Heart right ventricle (tissue), 16 donors: ENCODE measurements around the gene KRT6C. TPM values are rescaled to one million over a fixed set of nuclear protein-coding genes. Genes with fewer than 3 reads are reported as not detected.
"Not testable (repeated sequence)": the region's sequence is repeated elsewhere in the genome, so short reads cannot be mapped to it uniquely, and the experiment has no call there.

Experiments used
- ATAC-seq, 8 donors: fragments of 200-7000 bp; cut with Tn5 transposase; one replicate each; pipeline ENCODE4 v1.9.1; 2020; ENCODE audit warnings: mild to moderate bottlenecking in 8 of 8, moderate library complexity in 8 of 8, moderate number of reproducible peaks in 1 of 8
- DNase-seq, 2 donors: peaks; one replicate each; pipeline ENCODE4 v3.0.0-alpha.2; 2020
- H3K27ac ChIP-seq, 10 donors: fragments of 200-600 bp; sonication (generic) in 2 of 10; one replicate each; pipeline versions ENCODE4 v1.5.0 to v1.8.0; 2020 to 2022; ENCODE audit warnings: mild to moderate bottlenecking in 3 of 10
- H3K27me3 ChIP-seq, 7 donors: fragments of 200-600 bp; one replicate each; pipeline ENCODE4 v1.8.0; 2021 to 2022; ENCODE audit warnings: mild to moderate bottlenecking in 2 of 7
- H3K36me3 ChIP-seq, 9 donors: fragments of 200-600 bp; sonication (generic) in 1 of 9; one replicate each; pipeline versions ENCODE4 v1.5.0 to v1.8.0; 2020 to 2022; ENCODE audit warnings: mild to moderate bottlenecking in 2 of 9
- H3K4me1 ChIP-seq, 9 donors: fragments of 200-600 bp; sonication (generic) in 1 of 9; one replicate each; pipeline versions ENCODE4 v1.5.0 to v1.8.0; 2020 to 2022; ENCODE audit warnings: mild to moderate bottlenecking in 4 of 9
- H3K4me3 ChIP-seq, 10 donors: fragments of 200-600 bp; sonication (generic) in 2 of 10; one replicate each; pipeline versions ENCODE4 v1.5.0 to v1.8.0; 2020 to 2022; ENCODE audit warnings: mild to moderate bottlenecking in 7 of 10, moderate library complexity in 2 of 10
- H3K9me3 ChIP-seq, 11 donors: fragments of 200-600 bp in 10 of 11; sonication (generic) in 2 of 11; one replicate each; pipeline versions ENCODE4 v1.5.0 to v1.8.0; 2013 to 2022; ENCODE audit warnings: mild to moderate bottlenecking in 2 of 11, control low read depth in 1 of 11, moderate library complexity in 1 of 11
- WGBS, 2 donors: extraction: QIAGEN DNeasy Blood & Tissue Kit; methylation state at CpG; one replicate each; pipeline ENCODE4 v1.1.7; 2013; ENCODE audit warnings: inconsistent platforms in 1 of 2; 5-methylcytosine and 5-hydroxymethylcytosine counted together
- intact Hi-C, 10 donors: fragments of 100-400 bp; cut with DNase I; formaldehyde crosslinking; loops; one replicate each; pipeline versions ENCODE4 v1.11.1 to v1.14.2; 2022
- polyA plus RNA-seq, 2 donors: library from polyadenylated mRNA; stranded (reverse); fragments of 200-250 nt; gene quantifications; one replicate each; pipeline ENCODE4 v1.2.3, GENCODE V29; 2013
- total RNA-seq, 10 donors: library from RNA; stranded (reverse); fragmentation: NEBNext Ultra II Directional in 3 of 10; extraction: Animal tissue kit (Norgen Biotek cat#: 25700) in 3 of 10; gene quantifications; one replicate each; pipeline versions ENCODE4 v1.2.1 to v1.2.4, GENCODE V29; 2021 to 2023
- TF ChIP-seq, protein P1 (sequence below), 9 donors: fragments of 200-600 bp; sonication (generic) in 2 of 9; IDR thresholded peaks; one replicate each; pipeline versions ENCODE4 v1.5.0 to v1.8.0; 2021 to 2022; ENCODE audit warnings: antibody characterized with exemption in 9 of 9, mild to moderate bottlenecking in 5 of 9, moderate library complexity in 1 of 9
- donor health status: Arrhythmogenic right ventricular cardiomyopathy.
- donor health status: ischemic (EF 13 %, LVEDD 7.1; RV severe dilation, severe dysfunction).
- donor health status: healthy with polysubstance abuse.
- donor health status: DM: no; HTN: yes; CAD: no.
- donor health status: DM: no; HTN: no; CAD: no.
- donor health status: ischemic (EF 25% LVEDD 6.9; RV normal size, moderate dysfunction).
- donor health status: ischemic (EF 25% LVEDD 5.7; RV mildly dilated, moderate dysfunction).
- donor health status: healthy.
- donor health status: DM: yes; HTN: yes; CAD: no.
- donor health status: Ischemic cardiomyopathy.
- donor health status: ischemic (EF 35%, LVEDD 5.7; RV mildly dilated, moderate dysfunction).
- donor health status: nonischemic (EF 11% LVEDD 7.7; RV severe dilation, severe dysfunction).
- donor health status: DM: yes; HTN: yes; CAD: no.
- donor health status: PGD.
- donor health status: ischemic (EF 29% LVEDD 5.4; RV normal size, mild dysfunction).
- donor health status: nonischemic (EF 23%, LVEDD 6.1; RV moderate dilation, normal function).

The KRT6C gene
- total and polyA plus RNA-seq, 12 donors: 0.06 TPM; not detected in 11

DNA sequence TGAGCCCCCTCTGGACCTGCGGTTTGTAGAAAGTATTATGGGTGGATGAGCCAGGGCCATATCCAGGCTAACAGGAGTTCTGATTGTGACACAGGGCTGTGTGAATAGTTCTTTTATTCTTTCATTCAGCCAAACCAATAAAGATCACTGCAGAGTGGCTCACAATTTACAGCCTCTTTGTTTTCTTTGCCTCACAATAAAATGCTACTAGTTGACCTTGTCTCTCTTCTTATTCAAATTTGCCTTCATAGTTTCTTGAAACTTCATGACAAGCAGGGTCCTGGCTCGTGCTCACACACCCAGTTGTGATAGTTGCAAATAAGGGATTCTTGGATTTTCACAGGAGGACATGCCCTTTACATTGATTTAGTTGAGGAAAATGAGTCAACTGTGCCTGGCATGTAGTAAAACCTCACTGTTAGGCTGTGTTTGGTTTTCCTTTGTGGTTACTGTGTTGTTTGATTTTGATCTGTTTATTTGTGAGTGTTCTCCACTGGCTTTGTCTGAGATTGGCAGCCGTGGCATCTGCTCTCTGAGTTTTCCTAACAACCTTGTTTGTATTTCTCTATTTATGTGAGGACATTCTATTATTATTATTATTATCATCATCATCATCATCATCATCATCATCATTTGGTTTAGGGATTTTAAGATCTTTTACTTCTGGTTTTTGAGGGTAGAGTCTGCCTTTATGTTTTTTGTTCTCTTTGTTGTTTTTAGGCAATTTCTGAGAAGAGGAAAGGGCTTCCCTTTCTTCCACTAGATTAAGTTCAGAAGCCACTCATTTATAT, 19.0 kb downstream of the KRT6C start:
- ATAC-seq (no peak), DNase-seq (no peak)
- WGBS, 2 donors: 67 to 68% methylated on average over 3 of the region's 3 CpGs

DNA sequence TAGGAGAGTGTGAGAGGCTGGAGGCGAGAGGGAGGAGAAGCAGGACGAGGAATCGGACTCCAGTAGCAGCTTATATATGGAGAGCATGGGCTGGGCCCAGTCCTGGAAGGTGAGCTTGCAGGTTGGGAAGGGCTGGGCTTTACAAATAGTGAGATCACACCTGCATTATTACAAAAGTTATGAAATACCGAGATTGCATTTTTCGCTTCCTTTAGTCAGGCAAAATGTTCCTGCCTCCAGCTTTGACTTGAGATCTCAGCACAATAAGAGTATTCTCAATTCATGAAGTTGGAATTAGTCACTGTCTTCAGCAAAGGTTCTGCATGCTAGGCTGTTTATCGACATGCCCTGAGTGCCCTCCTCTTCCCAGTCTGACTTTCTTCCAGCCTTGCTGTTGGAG, 21.5 kb downstream of the KRT6C start, which contains the start of gene KRT6B:
Gene KRT6B (minus strand): TSS at position 46 of the 400 bp plus-strand sequence. CDS start 68 bp downstream, outside the sequence.
- H3K4me1 ChIP-seq: no peaks in the 10 kb centered on the region
- peaks cover 0 to 7% (median 0%) of the 10 kb centered on the region in 7 donors for H3K27me3 ChIP-seq
- no peak within 1 kb of the TSS for H3K4me3 ChIP-seq
- intact Hi-C loops: no loop called here
- no peaks in the 10 kb centered on the region for H3K36me3 ChIP-seq
- DNase-seq (no peak), ATAC-seq (no peak)
- 87 to 90% methylated on average over 6 of the region's 6 CpGs for WGBS, 2 donors
- no peak within 1 kb of the TSS for H3K27ac ChIP-seq
- no peaks in the 10 kb centered on the region for H3K9me3 ChIP-seq
- TF ChIP-seq, protein P1, sequence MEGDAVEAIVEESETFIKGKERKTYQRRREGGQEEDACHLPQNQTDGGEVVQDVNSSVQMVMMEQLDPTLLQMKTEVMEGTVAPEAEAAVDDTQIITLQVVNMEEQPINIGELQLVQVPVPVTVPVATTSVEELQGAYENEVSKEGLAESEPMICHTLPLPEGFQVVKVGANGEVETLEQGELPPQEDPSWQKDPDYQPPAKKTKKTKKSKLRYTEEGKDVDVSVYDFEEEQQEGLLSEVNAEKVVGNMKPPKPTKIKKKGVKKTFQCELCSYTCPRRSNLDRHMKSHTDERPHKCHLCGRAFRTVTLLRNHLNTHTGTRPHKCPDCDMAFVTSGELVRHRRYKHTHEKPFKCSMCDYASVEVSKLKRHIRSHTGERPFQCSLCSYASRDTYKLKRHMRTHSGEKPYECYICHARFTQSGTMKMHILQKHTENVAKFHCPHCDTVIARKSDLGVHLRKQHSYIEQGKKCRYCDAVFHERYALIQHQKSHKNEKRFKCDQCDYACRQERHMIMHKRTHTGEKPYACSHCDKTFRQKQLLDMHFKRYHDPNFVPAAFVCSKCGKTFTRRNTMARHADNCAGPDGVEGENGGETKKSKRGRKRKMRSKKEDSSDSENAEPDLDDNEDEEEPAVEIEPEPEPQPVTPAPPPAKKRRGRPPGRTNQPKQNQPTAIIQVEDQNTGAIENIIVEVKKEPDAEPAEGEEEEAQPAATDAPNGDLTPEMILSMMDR (IDR thresholded peaks at IDR 0.05): no peak

More for the DNA sequence above, 19.0 kb downstream of the KRT6C start:
- Histone ChIP-seq H3K4me3 (no peak overlapping the region), H3K36me3 (no peaks in the 10 kb centered on the region), H3K9me3 (no peaks in the 10 kb centered on the region), H3K4me1 (no peaks in the 10 kb centered on the region), H3K27me3 (peaks cover 0 to 7% (median 0%) of the 10 kb centered on the region in 7 donors), H3K27ac (no peak overlapping the region)
- TF ChIP-seq, protein P1 (IDR thresholded peaks at IDR 0.05): no peak
- intact Hi-C loops: no loop called here

DNA sequence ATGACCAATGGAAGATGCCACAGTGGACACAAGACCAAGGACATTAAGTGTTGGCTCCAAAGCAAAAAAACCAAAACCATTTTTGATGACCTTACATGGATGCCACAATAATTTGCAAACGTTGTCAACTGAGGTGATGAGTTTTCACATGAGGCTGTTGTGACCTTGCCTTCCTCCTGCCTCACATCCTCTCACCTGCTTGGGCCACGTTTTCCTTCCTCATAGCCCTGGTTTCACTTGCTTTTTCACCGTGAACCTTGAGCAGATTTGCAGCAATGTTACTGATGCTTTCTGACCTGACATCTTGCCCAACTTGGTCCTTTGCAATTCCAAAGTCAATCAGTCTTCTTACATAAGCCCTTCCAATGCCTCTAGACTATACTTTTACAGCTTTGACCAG, 25.4 kb downstream of the KRT6C start:
- no peaks in the 10 kb centered on the region for H3K36me3 ChIP-seq
- H3K9me3 ChIP-seq: no peaks in the 10 kb centered on the region
- DNase-seq (no peak), ATAC-seq (no peak)
- no peaks in the 10 kb centered on the region for H3K4me1 ChIP-seq
- TF ChIP-seq, protein P1 (IDR thresholded peaks at IDR 0.05): no peak
- peaks cover 0 to 27% (median 6%) of the 10 kb centered on the region in 7 donors for H3K27me3 ChIP-seq
- 51 to 59% methylated on average over 3 of the region's 3 CpGs for WGBS, 2 donors
- H3K27ac ChIP-seq: no peak overlapping the region
- H3K4me3 ChIP-seq: no peak overlapping the region
- intact Hi-C loops: no loop called here

DNA sequence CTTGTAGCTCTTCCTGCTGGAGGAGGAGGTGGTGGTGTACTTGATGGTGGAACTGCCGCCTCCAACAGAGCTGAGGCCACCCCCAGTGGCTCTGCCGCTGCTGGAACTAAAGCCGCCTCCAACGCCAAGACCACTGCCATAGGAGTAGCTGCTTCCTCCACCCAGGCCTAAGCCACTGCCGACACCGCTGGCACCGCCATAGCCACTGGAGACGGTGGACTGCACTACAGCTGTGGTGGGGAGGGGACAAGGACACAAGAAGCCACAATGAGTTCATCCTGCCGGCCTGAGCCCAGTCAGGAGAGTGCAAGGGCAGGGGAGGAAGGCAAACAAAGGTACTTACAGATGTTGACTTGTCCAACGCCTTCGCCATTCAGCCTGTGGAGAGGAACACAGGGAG, 26.4 kb downstream of the KRT6C start:
- ATAC-seq, H3K9me3 ChIP-seq, DNase-seq, intact Hi-C loops, H3K36me3 ChIP-seq, H3K4me3 ChIP-seq, H3K4me1 ChIP-seq, H3K27ac ChIP-seq: not testable (repeated sequence)
- H3K27me3 ChIP-seq: peaks cover 0 to 27% (median 11%) of the 10 kb centered on the region in 7 donors
- 93 to 95% methylated on average over 11 of the region's 11 CpGs for WGBS, 2 donors
